Body of pancreas (tissue), 4 donors: ENCODE data around the gene TMEM107. TPM values are rescaled to one million over a fixed set of nuclear protein-coding genes. Genes with fewer than 3 reads are reported as not detected.

Source experiments
- ATAC-seq: fragments of 150-250 bp; one replicate; pipeline ENCODE4 v1.9.1; 2016
- DNase-seq, 4 donors: peaks; one replicate each; pipeline ENCODE4 v3.0.0-alpha.2; 2019
- H3K27ac ChIP-seq, 4 donors: fragments of 200-600 bp; sonication (generic); 1 replicate in 3 of 4; 2 replicates in 1 of 4; pipeline versions ENCODE4 v1.5.1 to v1.6.1; 2016 to 2019; ENCODE audit warnings: mild to moderate bottlenecking in 1 of 4, mixed read lengths in 1 of 4, moderate library complexity in 1 of 4
- H3K27me3 ChIP-seq, 2 donors: fragments of 200-600 bp; sonication (generic); one replicate each; pipeline ENCODE4 v1.6.0; 2016; ENCODE audit warnings: mild to moderate bottlenecking in 1 of 2
- H3K36me3 ChIP-seq, 2 donors: fragments of 200-600 bp; sonication (generic); replicated peaks in 1 of 2; 2 replicates each; pipeline ENCODE4 v1.5.1; 2016; ENCODE audit warnings: low read depth in 2 of 2; ENCODE audit not compliant: insufficient read depth in 1 of 2
- H3K4me1 ChIP-seq: fragments of 200-600 bp; sonication (generic); one replicate; pipeline ENCODE4 v1.6.0; 2016
- H3K4me3 ChIP-seq, 2 donors: fragments of 200-600 bp; sonication (generic); 1 replicate in 1 of 2; 2 replicates in 1 of 2; pipeline ENCODE4 v1.5.1; 2016 to 2019
- H3K9me3 ChIP-seq, 3 donors: fragments of 200-600 bp; sonication (generic); 1 replicate in 2 of 3; 2 replicates in 1 of 3; pipeline ENCODE4 v1.5.1; 2016
- CTCF ChIP-seq, 7 experiments: fragments of 450-650 bp in 4 of 7; fragments of 200-600 bp in 3 of 7; sonication (generic) in 3 of 7; IDR thresholded peaks; one replicate each; pipeline ENCODE4 v1.5.1; 2016 to 2019; ENCODE audit warnings: antibody characterized with exemption in 7 of 7
- POLR2A ChIP-seq, 3 donors: fragments of 450-650 bp; IDR thresholded peaks; one replicate each; pipeline ENCODE4 v1.6.1; 2016; ENCODE audit warnings: antibody characterized with exemption in 3 of 3, mild to moderate bottlenecking in 2 of 3
- whole genome bisulfite sequencing, 2 donors: methylation state at CpG; one replicate each; pipeline ENCODE4 v1.1.5; 2017; 5-methylcytosine and 5-hydroxymethylcytosine counted together
- intact Hi-C: fragments of 100-400 bp; cut with DNase I; formaldehyde crosslinking; loops from one replicate; pipeline ENCODE4 v1.15.1; 2023
- microRNA counts, 2 donors: library from miRNA; unstranded; fragments of <30 nt; microRNA quantifications; one replicate each; lab custom pipeline; 2017
- microRNA-seq, 2 donors: library from miRNA; unstranded; fragments of <30 nt; microRNA quantifications; one replicate each; pipeline ENCODE4, GENCODE V29; 2016; ENCODE audit warnings: borderline number of aligned reads in 2 of 2, borderline replicate concordance in 2 of 2
- total RNA-seq, 2 donors: library from RNA; depleted of rRNA; stranded (reverse); fragments of >200 nt; gene quantifications; one replicate each; pipeline ENCODE4 v1.1.0, GENCODE V29; 2016

The TMEM107 gene
- total RNA-seq, 2 donors from 2014 or later, result 7.6 to 12.7 TPM

- WGBS, 2 donors, result 8 to 11% methylated on average over 10 to 24 of the region's 24 CpGs
- H3K4me1 ChIP-seq, result peaks cover 70% of the 10 kb centered on the region
- H3K36me3 ChIP-seq, result no peaks in the 10 kb centered on the region
- H3K27me3 ChIP-seq, result peaks cover 0 to 29% of the 10 kb centered on the region in 2 donors
- ATAC-seq, result no peak
- TF ChIP-seq POLR2A (IDR thresholded peaks at IDR 0.05), result no peak
- no peak for TF ChIP-seq CTCF (IDR thresholded peaks at IDR 0.05)
- H3K9me3 ChIP-seq, result no peaks in the 10 kb centered on the region
- intact Hi-C loops, result loop anchor here (5.0 kb wide), 1 partner anchor 53 kb away; the partner anchor contains the start of gene TMEM107
- no peak overlapping the region for H3K4me3 ChIP-seq
- peak in 1 of 4 donors; percentile 17 for DNase-seq
- H3K27ac ChIP-seq, result no peak overlapping the region
Measured at GRCh38 chr17:8124350-8125153, 51.6 kb downstream of the TMEM107 start.

GRCh38 chr17:8123695-8124349 is 52.4 kb downstream of the TMEM107 start, which contains the start of gene HES7:
Gene HES7 (minus strand): TSS chr17:8124106. CDS start chr17:8124084, 22 bp downstream.
- ATAC-seq (no peak), DNase-seq (peak in 2 of 4 donors; percentile 16)
- Histone ChIP-seq H3K36me3 (no peaks in the 10 kb centered on the region), H3K4me1 (peaks cover 71% of the 10 kb centered on the region), H3K4me3 (no peak within 1 kb of the TSS), H3K27me3 (peaks cover 0 to 29% of the 10 kb centered on the region in 2 donors), H3K9me3 (no peaks in the 10 kb centered on the region), H3K27ac (no peak within 1 kb of the TSS)
- 2 to 3% methylated on average over 29 of the region's 29 CpGs for WGBS, 2 donors
- intact Hi-C loops, result no loop called here
- TF ChIP-seq POLR2A (IDR thresholded peaks at IDR 0.05) (no peak), CTCF (IDR thresholded peaks at IDR 0.05) (no peak)

GRCh38 chr17:8122924-8123694 is 53.1 kb downstream of the TMEM107 start:
- no peak overlapping the region for H3K27ac ChIP-seq
- no peak overlapping the region for H3K4me3 ChIP-seq
- 2 to 5% methylated on average over 37 to 55 of the region's 55 CpGs for WGBS, 2 donors
- ATAC-seq (no peak), DNase-seq (peak in 3 of 4 donors; percentile 17 to 34 (median 30))
- intact Hi-C loops, result no loop called here
- TF ChIP-seq CTCF (IDR thresholded peaks at IDR 0.05), result no peak
- no peak for TF ChIP-seq POLR2A (IDR thresholded peaks at IDR 0.05)
- H3K4me1 ChIP-seq, result peaks cover 78% of the 10 kb centered on the region
- H3K9me3 ChIP-seq, result no peaks in the 10 kb centered on the region
- H3K27me3 ChIP-seq, result peaks cover 0 to 29% of the 10 kb centered on the region in 2 donors
- H3K36me3 ChIP-seq, result no peaks in the 10 kb centered on the region

MicroRNAs within 50 kb of the gene (microRNA counts, 767-probe panel; counts per million panel counts)
- 0 to 736 counts per million in 2 donors for microRNA hsa-miR-4521 (lab: Ali Mortazavi, UCI)

Small RNA genes within 50 kb of the gene (microRNA-seq; reads per million reads assigned to microRNA genes)
- gene MIR4521 (9.4 to 14.0 reads per million in 2 donors), gene MIR6883 (0 to 1.8 reads per million in 2 donors)

Other genes with a start within 250 kb of the TMEM107 start
- 1 to 10 TPM; 1.3 to 1.6 TPM for gene KCNAB3, start 246.5 kb downstream of the TMEM107 start, total RNA-seq
- 10 to 100 TPM; 10.5 to 40.0 TPM for gene TRAPPC1, start 244.4 kb downstream of the TMEM107 start, total RNA-seq
- 10 to 100 TPM; 14.0 to 27.0 TPM for gene CNTROB, start 244.2 kb downstream of the TMEM107 start, total RNA-seq
- gene GUCY2D, start 173.8 kb downstream of the TMEM107 start, total RNA-seq, result not detected
- gene ALOX15B, start 137.3 kb downstream of the TMEM107 start, total RNA-seq, result 1 to 10 TPM in 1 of 2 donors, not detected in 1; 1.3 TPM
- gene ALOX12B, start 88.7 kb downstream of the TMEM107 start, total RNA-seq, result not detected
- not detected for gene ALOXE3, start 57.9 kb downstream of the TMEM107 start, total RNA-seq
- not detected for gene HES7, start 52.3 kb downstream of the TMEM107 start, total RNA-seq
- gene PER1, start 24.0 kb downstream of the TMEM107 start, total RNA-seq, result 10 to 100 TPM; 27.5 to 78.8 TPM
- 10 to 100 TPM; 16.3 to 26.4 TPM for gene VAMP2, start 13.4 kb downstream of the TMEM107 start, total RNA-seq
- gene BORCS6, start 13.8 kb upstream of the TMEM107 start, total RNA-seq, result 10 to 100 TPM; 11.9 to 16.2 TPM
- not detected for gene AURKB, start 34.2 kb upstream of the TMEM107 start, total RNA-seq
- 10 to 100 TPM; 25.7 to 49.1 TPM for gene CTC1, start 71.7 kb upstream of the TMEM107 start, total RNA-seq
- 10 to 100 TPM in 1 of 2 donors, 1 to 10 TPM in 1; 9.9 to 33.0 TPM for gene PFAS, start 72.9 kb upstream of the TMEM107 start, total RNA-seq
- 10 to 100 TPM in 1 of 2 donors, 1 to 10 TPM in 1; 4.7 to 13.5 TPM for gene RANGRF, start 112.3 kb upstream of the TMEM107 start, total RNA-seq
- gene SLC25A35, start 119.0 kb upstream of the TMEM107 start, total RNA-seq, result 1 to 10 TPM; 1.0 to 7.6 TPM
- 1 to 10 TPM; 2.3 to 6.3 TPM for gene ARHGEF15, start 133.9 kb upstream of the TMEM107 start, total RNA-seq
- not detected for gene ODF4, start 163.5 kb upstream of the TMEM107 start, total RNA-seq
- gene RPL26, start 206.8 kb upstream of the TMEM107 start, total RNA-seq, result 1,000 to 10,000 TPM; 1,496 to 1,646 TPM
- gene RNF222, start 221.4 kb upstream of the TMEM107 start, total RNA-seq, result not detected